GM18511 (cell line): Measurements from ENCODE around the gene CPED1.
"Not testable (repeated sequence)": the region's sequence is repeated elsewhere in the genome, so short reads cannot be mapped to it uniquely, and the experiment has no call there.

Experiments
- ATAC-seq: cut with Tn5 transposase; IDR thresholded peaks from one replicate; pipeline ENCODE4 v1.9.1; 2021; ENCODE audit warnings: mild to moderate bottlenecking, moderate library complexity; ENCODE audit not compliant: unreplicated experiment

CPED1 gene

GRCh38 chr7:121125454-121125853, 136.9 kb downstream of the CPED1 start:
- not testable (repeated sequence) for ATAC-seq

GRCh38 chr7:121126201-121126600, 137.7 kb downstream of the CPED1 start:
- ATAC-seq, result no peak

GRCh38 chr7:121126801-121127534, 138.5 kb downstream of the CPED1 start:
- ATAC-seq, result no peak

GRCh38 chr7:121132940-121133339, 144.4 kb downstream of the CPED1 start:
- ATAC-seq, result no peak

GRCh38 chr7:121133444-121133843, 144.9 kb downstream of the CPED1 start:
- no peak for ATAC-seq

- ATAC-seq, result no peak
Observed at GRCh38 chr7:121137580-121137979, 149.1 kb downstream of the CPED1 start.

GRCh38 chr7:121138262-121138933, 149.9 kb downstream of the CPED1 start:
- peak; percentile 100 for ATAC-seq

- no peak for ATAC-seq
Observed at GRCh38 chr7:121139427-121139826, 150.9 kb downstream of the CPED1 start.

GRCh38 chr7:121140790-121141189, 152.3 kb downstream of the CPED1 start:
- no peak for ATAC-seq

GRCh38 chr7:121151774-121152221, 163.3 kb downstream of the CPED1 start:
- no peak for ATAC-seq

- no peak for ATAC-seq
Observed at GRCh38 chr7:121153411-121153810, 164.9 kb downstream of the CPED1 start.

GRCh38 chr7:121153995-121154394, 165.5 kb downstream of the CPED1 start:
- ATAC-seq, result no peak

GRCh38 chr7:121156825-121157224, 168.3 kb downstream of the CPED1 start:
- no peak for ATAC-seq

GRCh38 chr7:121157341-121157751, 168.8 kb downstream of the CPED1 start:
- no peak for ATAC-seq

GRCh38 chr7:121157885-121158590, 169.5 kb downstream of the CPED1 start:
- ATAC-seq, result no peak

- ATAC-seq, result no peak
Observed at GRCh38 chr7:121158665-121159064, 170.2 kb downstream of the CPED1 start.

- no peak for ATAC-seq
Observed at GRCh38 chr7:121159553-121159952, 171.0 kb downstream of the CPED1 start.

- ATAC-seq, result no peak
Observed at GRCh38 chr7:121160150-121161008, 171.9 kb downstream of the CPED1 start.

GRCh38 chr7:121163699-121164098, 175.2 kb downstream of the CPED1 start:
- ATAC-seq, result no peak

GRCh38 chr7:121164247-121164646, 175.7 kb downstream of the CPED1 start:
- no peak for ATAC-seq

- no peak for ATAC-seq
Observed at GRCh38 chr7:121166916-121167315, 178.4 kb downstream of the CPED1 start.
